Measurements from ENCODE around the gene CTSL.

GRCh38 chr9:87741891-87742290 is 16.0 kb downstream of the CTSL start:
- TF ChIP-seq YY1 (IDR thresholded peaks at IDR 0.05) = no peak
- TF ChIP-seq, protein P1, sequence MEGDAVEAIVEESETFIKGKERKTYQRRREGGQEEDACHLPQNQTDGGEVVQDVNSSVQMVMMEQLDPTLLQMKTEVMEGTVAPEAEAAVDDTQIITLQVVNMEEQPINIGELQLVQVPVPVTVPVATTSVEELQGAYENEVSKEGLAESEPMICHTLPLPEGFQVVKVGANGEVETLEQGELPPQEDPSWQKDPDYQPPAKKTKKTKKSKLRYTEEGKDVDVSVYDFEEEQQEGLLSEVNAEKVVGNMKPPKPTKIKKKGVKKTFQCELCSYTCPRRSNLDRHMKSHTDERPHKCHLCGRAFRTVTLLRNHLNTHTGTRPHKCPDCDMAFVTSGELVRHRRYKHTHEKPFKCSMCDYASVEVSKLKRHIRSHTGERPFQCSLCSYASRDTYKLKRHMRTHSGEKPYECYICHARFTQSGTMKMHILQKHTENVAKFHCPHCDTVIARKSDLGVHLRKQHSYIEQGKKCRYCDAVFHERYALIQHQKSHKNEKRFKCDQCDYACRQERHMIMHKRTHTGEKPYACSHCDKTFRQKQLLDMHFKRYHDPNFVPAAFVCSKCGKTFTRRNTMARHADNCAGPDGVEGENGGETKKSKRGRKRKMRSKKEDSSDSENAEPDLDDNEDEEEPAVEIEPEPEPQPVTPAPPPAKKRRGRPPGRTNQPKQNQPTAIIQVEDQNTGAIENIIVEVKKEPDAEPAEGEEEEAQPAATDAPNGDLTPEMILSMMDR (IDR thresholded peaks at IDR 0.05; ENCODE audit: low read depth, low read length, missing input control) = no peak
- TF ChIP-seq ATF3 (IDR thresholded peaks at IDR 0.05) = no peak
- TF ChIP-seq, protein P2, sequence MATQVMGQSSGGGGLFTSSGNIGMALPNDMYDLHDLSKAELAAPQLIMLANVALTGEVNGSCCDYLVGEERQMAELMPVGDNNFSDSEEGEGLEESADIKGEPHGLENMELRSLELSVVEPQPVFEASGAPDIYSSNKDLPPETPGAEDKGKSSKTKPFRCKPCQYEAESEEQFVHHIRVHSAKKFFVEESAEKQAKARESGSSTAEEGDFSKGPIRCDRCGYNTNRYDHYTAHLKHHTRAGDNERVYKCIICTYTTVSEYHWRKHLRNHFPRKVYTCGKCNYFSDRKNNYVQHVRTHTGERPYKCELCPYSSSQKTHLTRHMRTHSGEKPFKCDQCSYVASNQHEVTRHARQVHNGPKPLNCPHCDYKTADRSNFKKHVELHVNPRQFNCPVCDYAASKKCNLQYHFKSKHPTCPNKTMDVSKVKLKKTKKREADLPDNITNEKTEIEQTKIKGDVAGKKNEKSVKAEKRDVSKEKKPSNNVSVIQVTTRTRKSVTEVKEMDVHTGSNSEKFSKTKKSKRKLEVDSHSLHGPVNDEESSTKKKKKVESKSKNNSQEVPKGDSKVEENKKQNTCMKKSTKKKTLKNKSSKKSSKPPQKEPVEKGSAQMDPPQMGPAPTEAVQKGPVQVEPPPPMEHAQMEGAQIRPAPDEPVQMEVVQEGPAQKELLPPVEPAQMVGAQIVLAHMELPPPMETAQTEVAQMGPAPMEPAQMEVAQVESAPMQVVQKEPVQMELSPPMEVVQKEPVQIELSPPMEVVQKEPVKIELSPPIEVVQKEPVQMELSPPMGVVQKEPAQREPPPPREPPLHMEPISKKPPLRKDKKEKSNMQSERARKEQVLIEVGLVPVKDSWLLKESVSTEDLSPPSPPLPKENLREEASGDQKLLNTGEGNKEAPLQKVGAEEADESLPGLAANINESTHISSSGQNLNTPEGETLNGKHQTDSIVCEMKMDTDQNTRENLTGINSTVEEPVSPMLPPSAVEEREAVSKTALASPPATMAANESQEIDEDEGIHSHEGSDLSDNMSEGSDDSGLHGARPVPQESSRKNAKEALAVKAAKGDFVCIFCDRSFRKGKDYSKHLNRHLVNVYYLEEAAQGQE (IDR thresholded peaks at IDR 0.05) = no peak
- TF ChIP-seq SP1 (IDR thresholded peaks at IDR 0.05) = no peak
- no peak for TF ChIP-seq TAF1 (conservative IDR thresholded peaks at IDR 0.05)
- TF ChIP-seq EGR1 (IDR thresholded peaks at IDR 0.05; ENCODE audit: low read depth in 2 of 2) = no peak
- no peak for TF ChIP-seq ZBTB33 (IDR thresholded peaks at IDR 0.05)
- no peak for TF ChIP-seq RAD21 (IDR thresholded peaks at IDR 0.05)
- no peak for TF ChIP-seq JUND (IDR thresholded peaks at IDR 0.05)
- no peak for TF ChIP-seq RXRA (IDR thresholded peaks at IDR 0.05)

Data from liver (tissue), 3 donors.